SK-N-SH (cell line): Measurements from ENCODE around the gene HAAO.

Source experiments
- EZH2phosphoT487 ChIP-seq: fragments of 200-600 bp; sonication (generic); IDR thresholded peaks from 2 replicates; pipeline ENCODE4 v1.6.1; 2017; ENCODE audit warnings: low read depth, mixed run types, mild to moderate bottlenecking, antibody characterized with exemption, moderate library complexity, borderline replicate concordance
- GABPA ChIP-seq: IDR thresholded peaks from 2 replicates; pipeline ENCODE4 v1.4.0; 2012; ENCODE audit warnings: low read depth, mild to moderate bottlenecking
- MXI1 ChIP-seq: IDR thresholded peaks from 2 replicates; pipeline ENCODE4 v1.6.1; 2012; ENCODE audit warnings: mild to moderate bottlenecking, low read depth, low read length, improper control_type of control experiment
- NFIC ChIP-seq: IDR thresholded peaks from 2 replicates; pipeline ENCODE4 v1.4.0; 2012; ENCODE audit warnings: borderline replicate concordance
- SMC3 ChIP-seq: IDR thresholded peaks from 2 replicates; pipeline ENCODE4 v1.6.1; 2012; ENCODE audit warnings: low read depth, low read length, improper control_type of control experiment
- YY1 ChIP-seq: IDR thresholded peaks from 2 replicates; pipeline ENCODE4 v1.4.0; 2012; ENCODE audit warnings: low read depth, mild to moderate bottlenecking
- ZBTB33 ChIP-seq: IDR thresholded peaks from 2 replicates; pipeline ENCODE4 v1.4.0; 2012; ENCODE audit warnings: low read depth, borderline replicate concordance
- TF ChIP-seq, protein P1 (sequence below): IDR thresholded peaks from 2 replicates; pipeline ENCODE4 v1.6.1; 2012; ENCODE audit warnings: mild to moderate bottlenecking, low read depth, low read length, moderate library complexity
- TF ChIP-seq, protein P2 (sequence below): fragments of 200-600 bp; sonication (generic); IDR thresholded peaks from 2 replicates; pipeline ENCODE4 v1.6.1; 2017; ENCODE audit warnings: antibody characterized with exemption, mild to moderate bottlenecking, moderate library complexity
- TF ChIP-seq, protein P3 (sequence below): IDR thresholded peaks from 2 replicates; pipeline ENCODE4; 2012

DNA sequence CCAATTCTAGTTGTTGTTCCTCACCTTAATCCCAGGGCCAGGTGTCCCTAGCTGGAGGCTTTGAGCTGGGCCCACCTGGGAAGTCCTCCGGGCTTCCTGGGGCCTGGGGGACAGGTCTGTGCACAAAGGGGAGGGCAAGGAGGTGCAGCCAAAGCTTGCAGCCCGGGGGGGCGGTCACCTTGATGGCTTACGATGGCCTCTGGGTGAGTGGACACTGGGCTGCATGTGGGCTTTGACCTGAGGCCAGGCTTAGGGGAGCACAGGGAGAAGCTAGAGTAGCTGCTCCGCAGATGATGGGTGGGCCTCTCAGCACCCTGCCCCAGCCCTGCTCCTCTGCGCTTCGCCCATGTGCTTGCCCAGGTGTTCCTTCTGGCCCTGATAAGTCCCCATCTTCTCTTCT, 41.8 kb upstream of the HAAO start:
- TF ChIP-seq, protein P1, sequence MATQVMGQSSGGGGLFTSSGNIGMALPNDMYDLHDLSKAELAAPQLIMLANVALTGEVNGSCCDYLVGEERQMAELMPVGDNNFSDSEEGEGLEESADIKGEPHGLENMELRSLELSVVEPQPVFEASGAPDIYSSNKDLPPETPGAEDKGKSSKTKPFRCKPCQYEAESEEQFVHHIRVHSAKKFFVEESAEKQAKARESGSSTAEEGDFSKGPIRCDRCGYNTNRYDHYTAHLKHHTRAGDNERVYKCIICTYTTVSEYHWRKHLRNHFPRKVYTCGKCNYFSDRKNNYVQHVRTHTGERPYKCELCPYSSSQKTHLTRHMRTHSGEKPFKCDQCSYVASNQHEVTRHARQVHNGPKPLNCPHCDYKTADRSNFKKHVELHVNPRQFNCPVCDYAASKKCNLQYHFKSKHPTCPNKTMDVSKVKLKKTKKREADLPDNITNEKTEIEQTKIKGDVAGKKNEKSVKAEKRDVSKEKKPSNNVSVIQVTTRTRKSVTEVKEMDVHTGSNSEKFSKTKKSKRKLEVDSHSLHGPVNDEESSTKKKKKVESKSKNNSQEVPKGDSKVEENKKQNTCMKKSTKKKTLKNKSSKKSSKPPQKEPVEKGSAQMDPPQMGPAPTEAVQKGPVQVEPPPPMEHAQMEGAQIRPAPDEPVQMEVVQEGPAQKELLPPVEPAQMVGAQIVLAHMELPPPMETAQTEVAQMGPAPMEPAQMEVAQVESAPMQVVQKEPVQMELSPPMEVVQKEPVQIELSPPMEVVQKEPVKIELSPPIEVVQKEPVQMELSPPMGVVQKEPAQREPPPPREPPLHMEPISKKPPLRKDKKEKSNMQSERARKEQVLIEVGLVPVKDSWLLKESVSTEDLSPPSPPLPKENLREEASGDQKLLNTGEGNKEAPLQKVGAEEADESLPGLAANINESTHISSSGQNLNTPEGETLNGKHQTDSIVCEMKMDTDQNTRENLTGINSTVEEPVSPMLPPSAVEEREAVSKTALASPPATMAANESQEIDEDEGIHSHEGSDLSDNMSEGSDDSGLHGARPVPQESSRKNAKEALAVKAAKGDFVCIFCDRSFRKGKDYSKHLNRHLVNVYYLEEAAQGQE = no peak
- TF ChIP-seq, protein P2, sequence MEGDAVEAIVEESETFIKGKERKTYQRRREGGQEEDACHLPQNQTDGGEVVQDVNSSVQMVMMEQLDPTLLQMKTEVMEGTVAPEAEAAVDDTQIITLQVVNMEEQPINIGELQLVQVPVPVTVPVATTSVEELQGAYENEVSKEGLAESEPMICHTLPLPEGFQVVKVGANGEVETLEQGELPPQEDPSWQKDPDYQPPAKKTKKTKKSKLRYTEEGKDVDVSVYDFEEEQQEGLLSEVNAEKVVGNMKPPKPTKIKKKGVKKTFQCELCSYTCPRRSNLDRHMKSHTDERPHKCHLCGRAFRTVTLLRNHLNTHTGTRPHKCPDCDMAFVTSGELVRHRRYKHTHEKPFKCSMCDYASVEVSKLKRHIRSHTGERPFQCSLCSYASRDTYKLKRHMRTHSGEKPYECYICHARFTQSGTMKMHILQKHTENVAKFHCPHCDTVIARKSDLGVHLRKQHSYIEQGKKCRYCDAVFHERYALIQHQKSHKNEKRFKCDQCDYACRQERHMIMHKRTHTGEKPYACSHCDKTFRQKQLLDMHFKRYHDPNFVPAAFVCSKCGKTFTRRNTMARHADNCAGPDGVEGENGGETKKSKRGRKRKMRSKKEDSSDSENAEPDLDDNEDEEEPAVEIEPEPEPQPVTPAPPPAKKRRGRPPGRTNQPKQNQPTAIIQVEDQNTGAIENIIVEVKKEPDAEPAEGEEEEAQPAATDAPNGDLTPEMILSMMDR = no peak
- TF ChIP-seq GABPA = no peak
- TF ChIP-seq YY1 = no peak
- TF ChIP-seq EZH2phosphoT487 = no peak
- no peak for TF ChIP-seq ZBTB33
- no peak for TF ChIP-seq MXI1
- TF ChIP-seq SMC3 = no peak
- TF ChIP-seq NFIC = no peak
- TF ChIP-seq, protein P3, sequence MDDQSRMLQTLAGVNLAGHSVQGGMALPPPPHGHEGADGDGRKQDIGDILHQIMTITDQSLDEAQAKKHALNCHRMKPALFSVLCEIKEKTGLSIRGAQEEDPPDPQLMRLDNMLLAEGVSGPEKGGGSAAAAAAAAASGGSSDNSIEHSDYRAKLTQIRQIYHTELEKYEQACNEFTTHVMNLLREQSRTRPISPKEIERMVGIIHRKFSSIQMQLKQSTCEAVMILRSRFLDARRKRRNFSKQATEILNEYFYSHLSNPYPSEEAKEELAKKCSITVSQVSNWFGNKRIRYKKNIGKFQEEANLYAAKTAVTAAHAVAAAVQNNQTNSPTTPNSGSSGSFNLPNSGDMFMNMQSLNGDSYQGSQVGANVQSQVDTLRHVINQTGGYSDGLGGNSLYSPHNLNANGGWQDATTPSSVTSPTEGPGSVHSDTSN = no peak
